ENCODE measurements around the gene CRB2.

Gene CRB2

DNA sequence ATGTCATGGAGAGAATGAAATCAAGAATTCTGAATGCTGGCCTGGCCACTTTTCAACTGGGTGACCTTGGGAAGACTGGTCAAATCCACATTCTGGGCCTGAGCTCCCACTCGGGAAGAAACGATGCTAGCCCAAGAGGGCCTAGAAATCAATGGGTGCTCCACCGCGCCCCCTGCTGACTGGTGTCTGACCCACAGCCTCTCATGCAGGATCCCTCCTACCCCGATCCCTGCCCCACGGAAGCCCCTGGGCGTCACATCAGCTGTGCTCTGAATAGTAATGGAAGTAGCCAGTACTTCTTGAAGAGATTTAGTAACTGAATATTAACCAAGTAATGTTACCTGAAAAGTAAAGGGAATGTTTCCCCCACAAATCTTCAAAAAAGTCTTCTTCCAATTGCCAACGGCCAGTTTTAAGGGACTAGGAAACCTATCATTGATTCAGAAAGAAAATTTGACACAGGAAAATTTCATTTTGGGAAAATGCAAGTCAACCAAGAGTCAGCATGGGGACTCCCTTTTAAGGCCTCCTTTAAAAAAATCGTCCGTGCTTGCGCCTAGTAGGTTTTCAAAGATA is 43.9 kb downstream of the CRB2 start:
- H4K20me1 ChIP-seq (ENCODE audit: control insufficient read depth, insufficient read depth, low read depth, low read length): 0 out of 2 replicates have a peak, but pooled peaks cover 3% of the 10 kb centered on the region
- no peak overlapping the region for H3K4me3 ChIP-seq (ENCODE audit: low read length)
- no peak overlapping the region for H3K4me2 ChIP-seq (ENCODE audit: low read length)
- no peak overlapping the region for H3K27ac ChIP-seq (ENCODE audit: low read depth, low read length)
- no peak for TF ChIP-seq EZH2phosphoT487 (IDR thresholded peaks at IDR 0.05; ENCODE audit: borderline replicate concordance, low read length)
- TF ChIP-seq, protein P1, sequence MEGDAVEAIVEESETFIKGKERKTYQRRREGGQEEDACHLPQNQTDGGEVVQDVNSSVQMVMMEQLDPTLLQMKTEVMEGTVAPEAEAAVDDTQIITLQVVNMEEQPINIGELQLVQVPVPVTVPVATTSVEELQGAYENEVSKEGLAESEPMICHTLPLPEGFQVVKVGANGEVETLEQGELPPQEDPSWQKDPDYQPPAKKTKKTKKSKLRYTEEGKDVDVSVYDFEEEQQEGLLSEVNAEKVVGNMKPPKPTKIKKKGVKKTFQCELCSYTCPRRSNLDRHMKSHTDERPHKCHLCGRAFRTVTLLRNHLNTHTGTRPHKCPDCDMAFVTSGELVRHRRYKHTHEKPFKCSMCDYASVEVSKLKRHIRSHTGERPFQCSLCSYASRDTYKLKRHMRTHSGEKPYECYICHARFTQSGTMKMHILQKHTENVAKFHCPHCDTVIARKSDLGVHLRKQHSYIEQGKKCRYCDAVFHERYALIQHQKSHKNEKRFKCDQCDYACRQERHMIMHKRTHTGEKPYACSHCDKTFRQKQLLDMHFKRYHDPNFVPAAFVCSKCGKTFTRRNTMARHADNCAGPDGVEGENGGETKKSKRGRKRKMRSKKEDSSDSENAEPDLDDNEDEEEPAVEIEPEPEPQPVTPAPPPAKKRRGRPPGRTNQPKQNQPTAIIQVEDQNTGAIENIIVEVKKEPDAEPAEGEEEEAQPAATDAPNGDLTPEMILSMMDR (IDR thresholded peaks at IDR 0.05; ENCODE audit: low read depth, low read length, poor library complexity, severe bottlenecking): peak; percentile 83
- H3K9me3 ChIP-seq (ENCODE audit: control insufficient read depth, insufficient read depth, low read length): no peaks in the 10 kb centered on the region
- H3K36me3 ChIP-seq (ENCODE audit: control insufficient read depth, low read length): no peaks in the 10 kb centered on the region
- no peaks in the 10 kb centered on the region for H3F3A ChIP-seq (ENCODE audit: control insufficient read depth, insufficient read depth)
- no peaks in the 10 kb centered on the region for H3K27me3 ChIP-seq (ENCODE audit: control insufficient read depth, low read length)
- no peaks in the 10 kb centered on the region for H3K79me2 ChIP-seq (ENCODE audit: control insufficient read depth, low read length)
- H3K9me2 ChIP-seq (replicated peaks; ENCODE audit: control insufficient read depth, low read length): no peaks in the 10 kb centered on the region
- no peaks in the 10 kb centered on the region for H3K4me1 ChIP-seq (ENCODE audit: control insufficient read depth, low read length)

DNA sequence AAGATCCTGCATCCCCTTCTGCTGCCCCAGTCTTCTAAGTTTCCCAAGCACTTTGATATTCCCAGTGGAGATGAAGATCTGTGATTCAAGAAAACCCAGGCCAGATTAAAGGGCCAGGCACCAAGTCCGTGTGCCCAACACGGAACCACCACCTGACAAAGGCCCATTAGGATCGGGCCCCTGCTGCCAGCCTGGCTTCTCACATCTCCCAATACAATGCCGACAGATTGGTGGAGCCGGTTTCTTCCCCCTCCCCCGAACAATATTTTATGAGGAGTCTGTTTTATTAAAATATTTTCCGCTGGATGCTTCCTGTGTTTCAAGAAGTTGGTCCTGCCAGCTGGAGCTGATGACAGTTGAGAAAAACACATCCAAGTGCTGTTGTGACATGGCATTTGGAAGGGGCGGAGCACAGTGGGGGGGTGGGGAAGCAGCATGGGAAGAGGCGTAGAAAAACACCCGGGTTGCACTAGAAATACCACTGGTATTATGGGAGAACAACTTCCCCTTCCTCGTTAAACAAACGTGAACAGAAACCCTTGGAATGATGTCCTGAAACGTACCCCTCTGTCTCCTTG is 45.0 kb downstream of the CRB2 start:
- H3K9me2 ChIP-seq (replicated peaks; ENCODE audit: control insufficient read depth, low read length): no peaks in the 10 kb centered on the region
- H3K4me2 ChIP-seq (ENCODE audit: low read length): no peak overlapping the region

GRCh38 chr9:123401879-123402513 is 46.0 kb downstream of the CRB2 start:
- Histone ChIP-seq H3K4me2 (ENCODE audit: low read length) (no peak overlapping the region), H3K27me3 (ENCODE audit: control insufficient read depth, low read length) (no peaks in the 10 kb centered on the region), H3K79me2 (ENCODE audit: control insufficient read depth, low read length) (no peaks in the 10 kb centered on the region), H4K20me1 (ENCODE audit: control insufficient read depth, insufficient read depth, low read depth, low read length) (0 out of 2 replicates have a peak, but pooled peaks cover 3% of the 10 kb centered on the region), H3K4me3 (ENCODE audit: low read length) (no peak overlapping the region), H3F3A (ENCODE audit: control insufficient read depth, insufficient read depth) (no peaks in the 10 kb centered on the region), H3K9me2 (replicated peaks; ENCODE audit: control insufficient read depth, low read length) (no peaks in the 10 kb centered on the region), H3K9me3 (ENCODE audit: control insufficient read depth, insufficient read depth, low read length) (no peaks in the 10 kb centered on the region), H3K27ac (ENCODE audit: low read depth, low read length) (no peak overlapping the region), H3K36me3 (ENCODE audit: control insufficient read depth, low read length) (no peaks in the 10 kb centered on the region), H3K4me1 (ENCODE audit: control insufficient read depth, low read length) (no peaks in the 10 kb centered on the region)
- no peak for TF ChIP-seq EZH2phosphoT487 (IDR thresholded peaks at IDR 0.05; ENCODE audit: borderline replicate concordance, low read length)
- TF ChIP-seq, protein P1 (IDR thresholded peaks at IDR 0.05; ENCODE audit: low read depth, low read length, poor library complexity, severe bottlenecking): peak; percentile 78

More for the DNA sequence above, 45.0 kb downstream of the CRB2 start:
- H3K27me3 ChIP-seq (ENCODE audit: control insufficient read depth, low read length): no peaks in the 10 kb centered on the region
- no peak overlapping the region for H3K4me3 ChIP-seq (ENCODE audit: low read length)
- no peaks in the 10 kb centered on the region for H3K36me3 ChIP-seq (ENCODE audit: control insufficient read depth, low read length)
- TF ChIP-seq EZH2phosphoT487 (IDR thresholded peaks at IDR 0.05; ENCODE audit: borderline replicate concordance, low read length): no peak
- TF ChIP-seq, protein P1 (IDR thresholded peaks at IDR 0.05; ENCODE audit: low read depth, low read length, poor library complexity, severe bottlenecking): no peak
- H3K27ac ChIP-seq (ENCODE audit: low read depth, low read length): no peak overlapping the region
- 0 out of 2 replicates have a peak, but pooled peaks cover 3% of the 10 kb centered on the region for H4K20me1 ChIP-seq (ENCODE audit: control insufficient read depth, insufficient read depth, low read depth, low read length)
- H3K79me2 ChIP-seq (ENCODE audit: control insufficient read depth, low read length): no peaks in the 10 kb centered on the region
- no peaks in the 10 kb centered on the region for H3K9me3 ChIP-seq (ENCODE audit: control insufficient read depth, insufficient read depth, low read length)
- no peaks in the 10 kb centered on the region for H3F3A ChIP-seq (ENCODE audit: control insufficient read depth, insufficient read depth)
- no peaks in the 10 kb centered on the region for H3K4me1 ChIP-seq (ENCODE audit: control insufficient read depth, low read length)
